OCI-LY1 (cell line): ENCODE results near the gene CDK9.
"Not testable (repeated sequence)": the region's sequence is repeated elsewhere in the genome, so short reads cannot be mapped to it uniquely, and the experiment has no call there.

Experiments
- CTCF ChIP-seq: fragments of 200-600 bp; sonication (generic), shearing (Covaris generic); IDR thresholded peaks from 2 replicates; pipeline ENCODE4 v1.5.1; 2017; ENCODE audit warnings: mild to moderate bottlenecking, antibody characterized with exemption, low read length, moderate library complexity, mixed read lengths
- EZH2 ChIP-seq: fragments of 200-600 bp; sonication (generic), shearing (Covaris generic); IDR thresholded peaks from 2 replicates; pipeline ENCODE4 v1.8.0; 2017; ENCODE audit warnings: borderline replicate concordance, mixed run types, mild to moderate bottlenecking, antibody characterized with exemption, low read length, moderate library complexity, mixed read lengths

GRCh38 chr9:127836561-127836960 is 50.7 kb downstream of the CDK9 start:
- TF ChIP-seq CTCF, EZH2: not testable (repeated sequence)
